Hypothalamus (tissue), 51 donors: ENCODE measurements around the gene OCRL.

Experiments
- DNase-seq, 51 donors: peaks; one replicate each; lab custom pipeline; 2025; lab: John Stamatoyannopoulos, UW

OCRL gene

DNA sequence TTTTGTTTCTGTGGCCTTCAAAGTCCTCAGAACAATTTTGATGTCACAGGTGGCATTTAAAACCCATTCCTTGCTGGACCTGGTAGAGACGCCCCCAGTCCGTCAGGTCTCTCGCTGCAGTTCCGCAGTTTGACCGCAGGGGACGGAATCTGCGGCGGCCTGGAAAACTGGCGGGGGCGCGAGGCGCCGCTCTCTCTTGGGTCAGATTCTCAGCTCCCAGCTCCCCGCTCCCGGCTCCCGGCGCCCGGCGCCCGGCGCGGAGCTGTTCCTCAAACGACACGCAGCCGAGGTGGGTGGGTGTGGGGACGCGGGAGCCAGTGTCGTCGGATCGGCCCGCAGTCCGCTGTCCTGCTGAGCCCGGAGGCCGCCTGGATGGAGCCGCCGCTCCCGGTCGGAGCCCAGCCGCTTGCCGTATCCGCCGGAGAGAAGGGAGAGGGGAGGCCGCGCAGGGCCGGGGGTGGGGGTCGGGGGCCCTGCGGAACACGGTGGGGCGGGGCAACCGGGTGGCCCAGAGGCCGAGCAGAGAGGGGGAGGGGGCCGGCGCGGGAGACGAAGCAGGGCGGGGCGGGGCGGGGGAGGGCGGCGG, at the start of gene OCRL:
Gene OCRL (plus strand): TSS at position 192 of the 586 bp plus-strand sequence. CDS start 181 bp downstream, at position 373.
- peak in 47 of 51 donors; percentile 1 to 69 (median 28) for DNase-seq

DNA sequence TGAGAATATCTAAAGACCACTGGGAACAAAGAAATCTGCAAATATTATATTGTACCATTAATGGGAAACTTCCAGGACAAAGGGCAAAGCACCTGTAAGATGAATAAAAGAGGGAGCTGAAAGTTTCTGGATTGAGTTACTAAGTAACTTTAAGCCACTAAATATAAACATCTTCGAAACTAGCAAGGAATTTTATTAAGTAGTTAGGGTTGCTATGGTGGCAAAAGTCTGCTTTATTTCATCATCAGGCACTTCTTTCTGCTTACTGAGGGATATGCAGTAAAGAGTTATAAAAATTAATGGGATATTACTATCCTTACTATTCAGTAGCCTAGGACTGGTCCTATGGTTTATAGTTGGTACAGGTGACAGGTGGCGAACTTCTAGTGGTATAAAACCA, 49.7 kb upstream of the OCRL start:
- DNase-seq, result no peak

DNA sequence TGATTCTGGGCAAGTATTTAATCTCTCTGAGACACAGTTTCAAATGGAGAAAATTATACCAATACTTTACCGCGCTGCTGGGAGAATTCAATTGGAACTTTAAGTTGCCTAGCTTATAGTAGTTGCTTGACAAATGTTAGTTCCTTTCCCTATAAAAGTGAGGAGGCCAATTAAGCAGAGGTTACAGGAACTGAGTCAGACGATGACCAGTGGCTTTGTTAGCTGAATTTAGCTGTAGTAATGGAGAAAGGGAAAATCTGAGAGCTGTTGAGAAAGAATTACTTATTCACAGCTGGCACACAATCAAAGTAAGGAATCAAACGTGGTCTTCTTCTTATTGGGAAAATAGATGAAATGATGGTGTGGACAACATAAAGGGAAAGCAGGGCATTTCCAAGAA, 46.4 kb upstream of the OCRL start:
- DNase-seq, result no peak

DNA sequence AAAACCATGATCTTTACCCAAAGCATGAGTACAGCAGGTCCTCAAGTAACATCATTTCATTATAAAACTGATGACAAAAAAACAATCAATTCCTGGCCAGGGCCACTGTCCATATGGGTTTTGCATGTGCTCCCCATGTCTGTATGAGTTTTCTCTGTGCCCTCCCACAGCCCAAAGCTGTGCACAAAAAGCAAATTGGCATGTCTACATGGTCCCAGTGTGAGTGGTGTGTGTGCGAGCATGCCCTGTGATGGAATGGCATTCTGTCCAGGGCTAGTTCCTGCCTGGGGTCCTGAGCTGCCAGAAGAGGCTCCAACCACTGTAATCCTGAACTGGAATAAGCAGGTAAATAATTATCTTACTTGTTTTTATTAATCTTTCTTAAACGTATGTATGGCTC, 45.2 kb upstream of the OCRL start:
- DNase-seq, result no peak

DNA sequence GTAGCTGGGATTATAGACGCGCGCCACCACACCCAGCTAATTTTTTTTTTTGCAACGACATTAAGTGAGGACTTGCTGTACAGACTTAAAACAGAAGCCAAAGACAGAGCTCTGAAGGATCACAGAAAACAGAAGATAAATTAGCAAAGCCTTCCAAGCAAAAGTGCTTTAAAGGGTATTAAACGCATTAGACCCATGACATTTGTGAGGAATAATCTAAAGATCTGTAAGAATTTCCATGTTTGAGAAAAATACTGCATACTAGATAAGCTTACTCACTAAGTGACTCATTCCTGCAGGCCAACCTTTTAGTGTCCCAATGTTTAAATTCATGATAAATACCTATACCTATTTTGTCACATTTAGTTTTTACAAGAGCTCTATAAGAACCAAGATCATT, 44.2 kb upstream of the OCRL start:
- DNase-seq, result no peak

DNA sequence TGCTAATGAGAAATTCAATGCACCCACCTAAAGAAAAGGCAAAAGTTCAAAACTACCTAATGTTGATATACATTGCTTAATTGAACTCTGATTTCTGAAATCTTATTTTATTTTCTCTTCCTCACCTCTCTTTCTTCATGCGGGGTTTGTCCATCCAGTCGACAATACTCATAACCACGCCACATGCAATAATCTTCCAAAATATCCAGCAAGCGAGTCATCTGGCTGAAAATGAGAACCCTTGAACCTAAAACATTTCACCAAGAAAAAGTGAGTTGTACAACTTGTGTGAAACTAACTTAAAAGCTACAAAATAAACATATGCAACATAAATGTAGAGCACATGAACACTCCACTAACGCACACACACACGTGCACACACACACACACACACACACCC, 43.4 kb upstream of the OCRL start:
- DNase-seq, result no peak

DNA sequence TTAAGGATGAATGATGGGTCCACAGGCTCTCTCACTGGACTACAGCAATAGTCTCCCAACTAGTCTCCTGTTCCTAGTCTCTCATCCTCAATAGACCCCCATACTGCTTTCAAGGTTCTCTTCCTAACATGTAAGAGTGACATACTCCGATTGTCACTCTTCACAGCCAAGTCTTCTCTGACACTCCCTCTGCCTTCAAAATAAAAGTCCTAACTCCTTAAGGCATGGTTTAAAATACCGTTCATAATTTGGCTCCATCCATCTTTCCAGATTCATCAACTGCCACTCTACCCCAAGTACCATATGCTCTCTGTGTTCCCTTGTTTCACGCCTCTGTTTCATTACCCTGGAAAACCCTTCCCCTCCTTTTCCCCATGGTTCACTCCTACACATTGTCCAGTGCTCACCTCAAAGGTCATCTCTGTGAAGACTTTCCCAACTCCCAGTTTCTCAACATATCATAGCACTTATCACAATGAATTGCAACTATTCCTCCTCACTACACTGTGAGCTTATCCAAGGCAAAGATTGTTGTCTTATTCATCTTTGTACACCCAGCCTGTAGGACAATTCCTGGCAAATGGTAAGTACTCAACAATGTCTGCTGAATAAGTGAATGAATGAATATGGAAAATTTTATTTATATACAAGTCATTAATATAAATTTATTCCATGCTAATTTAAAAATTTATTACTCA, 42.8 kb upstream of the OCRL start:
- no peak for DNase-seq

DNA sequence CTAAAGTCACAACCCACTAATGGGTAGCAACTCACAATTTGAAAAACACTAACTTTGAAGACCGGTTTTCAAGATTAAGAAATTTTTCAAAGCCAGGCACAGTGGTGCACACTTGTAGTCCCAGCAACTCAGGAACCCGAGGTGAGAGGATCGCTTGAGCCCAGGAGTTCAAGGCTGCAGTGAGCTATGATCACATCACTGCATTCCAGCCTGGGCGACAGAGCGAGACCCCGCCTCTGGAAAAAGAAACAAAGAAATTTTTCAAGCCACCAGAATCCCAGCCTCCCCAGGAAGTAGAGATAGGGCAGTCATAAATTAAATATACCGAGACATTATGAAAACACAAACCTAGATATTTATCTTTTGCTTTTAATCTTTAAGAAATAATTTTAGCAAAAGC, 29.7 kb upstream of the OCRL start:
- no peak for DNase-seq

DNA sequence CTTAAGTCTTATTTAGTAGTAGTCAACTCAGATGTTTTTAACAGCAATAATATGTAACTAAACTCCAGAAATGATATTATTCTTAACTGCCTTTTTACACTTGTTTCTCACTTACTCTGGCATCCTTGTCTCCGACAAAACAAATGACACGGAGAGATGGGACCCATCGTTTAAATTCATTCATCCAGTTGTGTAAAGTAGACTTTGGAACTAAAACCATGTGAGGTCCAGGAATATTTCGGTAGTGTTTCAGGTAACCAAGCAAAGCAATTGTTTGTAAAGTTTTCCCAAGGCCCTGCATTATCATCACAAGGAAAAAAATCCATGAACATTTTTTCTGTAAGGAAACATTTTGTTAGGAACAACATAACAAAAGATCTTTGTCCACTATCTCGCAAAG, 28.4 kb upstream of the OCRL start:
- DNase-seq, result no peak

DNA sequence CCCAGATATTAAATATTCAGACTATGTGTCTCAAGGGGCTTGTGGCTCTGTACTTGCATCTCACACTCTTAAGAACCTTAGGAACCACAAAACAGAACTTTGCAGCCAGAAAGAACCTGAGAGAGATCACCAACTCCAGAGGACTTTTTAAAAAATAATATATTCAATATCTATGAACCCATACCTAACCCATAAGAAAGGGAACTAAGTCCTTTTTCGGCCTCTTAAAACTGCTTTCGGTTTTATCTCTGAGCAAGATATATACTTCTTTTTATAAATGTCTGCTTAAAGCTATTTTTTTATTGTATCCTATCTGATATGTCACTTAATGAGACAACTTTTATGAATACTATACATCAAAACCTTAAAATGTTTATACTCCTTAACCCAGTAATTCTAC, 27.6 kb upstream of the OCRL start:
- DNase-seq, result no peak

DNA sequence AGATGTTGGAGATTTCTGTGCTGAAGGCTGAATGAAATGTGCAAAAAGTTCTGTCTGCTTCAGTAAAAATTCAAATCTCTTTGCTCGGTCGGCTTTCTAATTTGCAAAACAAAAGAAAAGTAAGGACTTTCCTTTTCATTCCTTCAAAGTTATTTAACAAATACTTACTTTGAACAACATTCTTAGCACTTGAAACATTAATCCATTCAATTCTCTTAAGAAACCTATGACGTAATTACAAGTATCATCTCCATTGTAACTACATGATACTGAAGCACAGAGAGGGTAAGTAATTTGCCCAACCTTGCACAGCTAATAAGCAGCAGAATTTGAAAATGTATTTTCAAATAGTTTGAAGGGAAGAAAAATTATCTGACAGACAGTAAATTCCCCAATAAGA, 23.7 kb upstream of the OCRL start:
- DNase-seq, result no peak

DNA sequence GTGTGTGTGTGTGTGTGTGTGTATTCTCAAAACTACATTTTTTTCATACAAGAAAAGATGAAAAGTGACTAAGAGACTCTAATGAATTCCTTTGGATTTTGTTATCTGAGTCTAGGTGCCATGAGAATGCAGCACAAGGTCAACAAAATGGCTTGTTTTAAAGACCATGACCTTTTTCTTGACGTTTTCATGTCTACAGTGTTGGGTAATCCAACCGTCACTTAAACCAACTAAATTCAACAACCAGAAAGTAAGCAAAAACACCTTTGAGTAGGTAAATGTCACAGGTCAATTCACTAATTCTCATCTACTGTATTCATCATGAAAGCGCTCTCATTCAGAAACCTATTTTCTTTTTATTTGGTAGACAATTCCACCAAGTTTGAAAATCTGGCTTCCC, 19.9 kb upstream of the OCRL start:
- DNase-seq, result no peak

DNA sequence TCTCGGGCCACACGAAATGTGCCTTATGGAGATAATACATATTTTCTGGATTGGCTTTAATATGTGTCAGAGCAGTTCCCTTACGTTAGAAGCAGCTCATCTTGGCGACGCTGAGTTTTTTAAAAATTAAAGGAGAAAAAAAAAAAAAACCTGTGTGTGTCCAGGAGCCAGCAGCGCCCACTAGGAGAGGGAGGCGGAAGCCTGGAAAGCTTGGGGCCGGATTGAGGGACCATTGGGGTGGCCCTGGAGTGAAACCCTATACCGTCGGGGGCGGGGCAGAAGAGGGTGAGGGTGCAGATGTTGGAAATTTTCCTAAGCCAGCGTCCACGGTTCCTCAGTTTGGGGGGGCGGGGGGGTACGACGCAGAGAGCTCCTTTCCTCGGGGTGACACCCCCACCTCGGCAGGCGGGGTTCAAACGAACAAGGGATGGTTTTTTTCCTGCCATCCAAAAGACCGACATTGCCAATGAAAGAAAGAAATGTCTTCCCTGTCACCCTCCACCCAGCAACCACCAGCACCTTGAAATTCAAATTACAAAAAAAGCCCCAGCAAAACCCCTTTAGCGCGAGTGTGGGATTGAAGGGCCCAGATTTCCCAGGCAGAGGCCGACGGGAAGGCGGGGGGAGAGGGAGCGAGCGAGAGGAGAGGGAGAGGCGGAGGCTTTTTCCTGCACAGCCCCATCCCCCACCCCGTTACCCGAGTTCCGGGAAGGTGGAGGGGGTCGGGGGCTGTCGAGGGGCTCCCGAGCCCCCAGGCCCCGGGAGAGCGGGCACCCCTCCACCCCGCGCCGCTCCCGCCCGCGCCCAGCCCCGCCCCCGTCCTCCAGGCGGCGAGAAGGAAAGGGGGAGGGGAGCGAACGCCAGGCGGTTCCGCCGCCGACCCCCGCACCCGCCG, 17.6 kb upstream of the OCRL start:
- peak in 46 of 51 donors; percentile 0 to 64 (median 18) for DNase-seq

DNA sequence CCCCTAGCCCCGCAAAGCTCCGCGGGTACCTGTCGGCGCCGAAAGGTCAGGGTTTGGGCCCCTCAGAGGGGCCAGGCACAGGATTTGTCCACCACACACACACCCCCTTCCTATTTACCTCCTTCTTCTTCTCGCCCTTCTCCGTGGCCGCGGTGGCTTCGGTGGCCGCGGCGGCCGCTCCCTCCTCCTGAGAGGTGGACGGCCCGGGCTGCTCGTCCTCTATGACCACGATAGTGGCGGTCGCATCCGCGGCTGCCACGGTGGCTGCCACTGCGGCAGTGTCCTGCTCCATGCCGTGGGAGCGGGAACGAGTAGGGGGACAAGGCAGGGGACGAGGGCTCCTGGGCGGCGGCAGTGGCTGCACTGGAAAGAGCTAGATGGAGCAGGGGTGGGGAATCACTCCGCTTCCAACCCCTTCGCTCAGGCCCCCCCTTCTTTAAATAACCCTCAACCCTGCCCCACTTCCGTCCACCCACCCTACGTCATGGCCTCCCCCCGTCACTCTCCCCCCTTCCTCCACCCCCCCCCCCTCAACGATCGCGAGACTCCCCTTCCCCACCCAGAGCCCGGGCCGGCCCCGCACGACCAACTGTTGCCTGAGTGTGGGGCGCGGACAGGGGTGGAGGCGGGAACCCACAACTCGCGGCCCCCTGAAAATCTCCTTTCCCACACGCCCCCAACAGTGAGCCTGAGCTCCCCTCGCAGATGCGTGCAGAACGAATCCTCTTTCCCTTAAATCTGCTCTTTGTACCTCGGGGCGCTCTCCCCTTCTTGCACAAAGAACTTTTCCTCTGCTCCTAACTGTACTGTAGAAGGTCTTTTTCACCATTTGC, 16.8 kb upstream of the OCRL start, which contains the start of gene SMARCA1:
Gene SMARCA1 (minus strand): TSS at position 412 of the 833 bp plus-strand sequence. CDS start 120 bp downstream, at position 292.
- peak in 42 of 51 donors; percentile 0 to 57 (median 22) for DNase-seq

DNA sequence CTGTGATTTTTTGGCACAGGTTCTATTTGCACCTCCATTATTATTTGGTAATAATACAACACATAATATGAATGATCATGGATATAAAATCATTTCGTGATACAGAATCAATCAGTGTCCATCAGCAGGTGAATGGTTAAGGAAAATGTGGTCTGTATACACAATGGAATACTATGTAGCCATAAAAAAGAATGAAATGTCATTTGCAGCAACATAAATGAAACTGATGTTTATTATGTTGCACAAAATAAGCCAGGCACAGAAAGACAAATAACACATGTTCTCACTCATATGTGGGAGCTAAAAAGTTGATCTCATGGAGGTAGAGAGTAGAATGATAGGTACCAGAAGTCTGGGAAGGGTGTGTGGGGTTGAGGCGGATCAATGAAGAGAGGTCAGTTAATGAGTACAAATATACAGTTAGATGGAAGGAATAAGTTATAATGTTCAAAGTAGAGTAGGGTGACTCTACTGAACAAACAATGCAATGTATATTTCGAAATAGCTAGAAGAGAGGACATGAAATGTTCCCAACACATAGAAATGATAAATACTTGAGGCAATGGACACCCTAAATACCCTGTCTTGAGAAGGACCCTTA, 15.7 kb upstream of the OCRL start:
- no peak for DNase-seq

DNA sequence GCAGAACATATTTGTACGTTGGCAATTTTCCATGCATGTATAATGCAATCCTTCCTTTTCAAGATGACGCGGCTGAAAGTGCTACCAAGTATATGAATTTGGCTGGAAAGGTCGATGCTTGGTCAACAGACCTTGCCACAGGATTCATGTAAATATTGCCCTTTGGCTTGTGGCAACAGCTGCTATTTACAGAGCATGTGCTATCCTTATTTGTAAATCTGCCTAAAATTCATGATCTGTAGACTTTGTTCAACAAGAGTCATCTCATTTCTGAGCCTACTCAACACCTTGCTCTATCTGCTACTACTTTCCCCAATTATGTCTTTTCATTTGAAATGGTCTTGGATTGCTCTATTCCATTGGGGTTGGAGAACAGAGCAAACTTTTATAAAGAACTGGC, 14.9 kb upstream of the OCRL start:
- DNase-seq, result no peak

DNA sequence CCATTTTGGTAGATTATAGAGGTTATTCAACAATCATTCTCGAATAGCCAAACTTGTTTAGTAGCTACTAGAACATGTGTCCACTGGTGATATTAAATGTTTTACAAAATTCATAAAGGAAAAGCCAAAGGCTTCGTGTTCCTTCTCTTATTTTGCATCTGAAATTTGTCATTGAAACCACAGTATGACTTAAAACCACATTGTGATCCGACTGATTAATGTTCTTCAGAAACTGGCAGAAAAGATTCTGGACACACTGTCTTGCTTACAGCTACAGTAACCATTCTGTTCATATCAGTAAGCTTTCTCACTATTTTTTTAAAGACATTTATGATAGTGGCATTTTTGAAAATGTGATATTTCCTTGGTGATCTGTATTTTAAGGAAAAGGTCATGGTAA, 14.2 kb upstream of the OCRL start:
- no peak for DNase-seq

DNA sequence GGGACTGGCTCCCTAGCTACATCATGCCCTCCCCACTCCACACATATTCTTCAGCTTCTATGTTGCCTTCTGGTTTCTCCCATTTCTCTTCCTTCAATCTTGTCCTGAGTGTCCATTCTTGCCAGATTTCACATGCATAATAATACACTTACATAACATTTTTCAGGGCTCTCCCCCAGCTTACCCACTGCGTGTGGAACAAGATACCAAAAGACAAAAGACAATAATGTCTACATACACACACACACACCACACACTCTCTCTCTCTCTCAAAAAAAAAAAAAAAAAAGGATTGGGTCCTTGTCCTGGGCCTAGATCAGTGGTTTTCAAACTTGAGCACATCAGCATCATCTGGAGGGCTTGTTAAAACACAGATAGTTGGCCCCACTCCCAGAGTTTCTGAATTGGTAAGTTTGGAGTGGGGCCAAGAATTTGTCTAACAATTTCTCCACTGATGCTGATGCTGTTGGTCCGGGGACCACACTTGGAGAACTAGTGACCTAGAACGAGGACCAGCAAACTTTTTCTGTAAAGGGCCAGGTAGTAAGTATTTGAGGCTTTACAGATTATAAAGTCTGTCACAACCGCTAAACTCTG, 10.3 kb upstream of the OCRL start:
- peak in 1 of 51 donors; percentile 0 for DNase-seq

DNA sequence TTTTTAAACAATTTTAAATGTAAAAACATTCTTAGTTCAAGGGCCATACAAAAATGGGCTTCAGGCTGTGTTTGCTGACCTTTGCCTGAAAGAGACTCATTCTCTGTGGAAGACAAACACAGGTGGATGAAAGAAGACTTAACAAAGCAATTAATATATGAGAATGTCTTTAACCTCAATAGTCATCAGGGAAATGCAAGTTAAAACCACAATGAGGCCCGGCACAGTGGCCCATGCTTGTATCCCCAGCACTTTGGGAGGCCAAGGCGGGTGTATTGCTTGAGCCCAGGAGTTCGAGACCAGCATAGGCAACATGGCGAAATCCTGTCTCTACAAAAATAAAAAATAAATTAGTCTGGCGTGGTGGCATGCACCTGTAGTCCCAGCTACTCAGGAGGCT, 9.6 kb upstream of the OCRL start:
- no peak for DNase-seq

DNA sequence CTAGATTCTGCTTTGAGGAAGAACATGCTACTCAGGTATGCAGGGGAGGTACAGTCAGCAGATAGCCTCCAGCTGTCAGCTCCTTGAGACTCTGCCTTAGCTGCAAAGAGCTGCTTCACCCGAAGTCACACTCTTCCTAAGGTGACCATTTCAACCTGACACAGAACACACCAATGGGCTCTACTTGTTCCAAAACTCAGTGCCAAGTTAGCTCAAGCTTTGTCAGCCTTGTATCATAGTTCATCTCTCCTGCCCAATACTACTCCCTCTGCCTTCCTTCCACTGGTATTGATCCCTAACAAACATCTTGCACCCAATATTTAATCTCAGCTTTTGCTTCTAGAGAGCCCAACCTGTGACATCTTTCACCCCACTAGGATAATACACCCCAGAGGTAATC, 8.9 kb upstream of the OCRL start:
- DNase-seq, result no peak
